22Rv1 (cell line): ENCODE data around the gene WDR49.

Experiments used
- CTCF ChIP-seq: fragments of 450-650 bp; IDR thresholded peaks from 2 replicates; pipeline ENCODE4 v1.5.1; 2017; ENCODE audit warnings: mild to moderate bottlenecking
- ZFX ChIP-seq: fragments of 450-650 bp; IDR thresholded peaks from 2 replicates; pipeline ENCODE4 v1.6.1; 2017; ENCODE audit warnings: antibody characterized with exemption, borderline replicate concordance

GRCh38 chr3:167666563-167666962 lies 12.8 kb upstream of the WDR49 start:
- TF ChIP-seq CTCF: no peak
- TF ChIP-seq ZFX: no peak
